ENCODE data around the gene TMEM221.

Gene TMEM221

GRCh38 chr19:17391371-17392151, 56.9 kb downstream of the TMEM221 start:
- H3K4me3 ChIP-seq (ENCODE audit: low read depth, low read length): peak overlapping the region; percentile 46
- no peak for TF ChIP-seq CTCF (IDR thresholded peaks at IDR 0.05; ENCODE audit: low read depth, low read length)

GRCh38 chr19:17390665-17391370, 57.6 kb downstream of the TMEM221 start:
- peak overlapping the region; percentile 58 for H3K4me3 ChIP-seq (ENCODE audit: low read depth, low read length)
- TF ChIP-seq CTCF (IDR thresholded peaks at IDR 0.05; ENCODE audit: low read depth, low read length): peak; percentile 63

- peak overlapping the region; percentile 58 for H3K4me3 ChIP-seq (ENCODE audit: low read depth, low read length)
- TF ChIP-seq CTCF (IDR thresholded peaks at IDR 0.05; ENCODE audit: low read depth, low read length): no peak
Measured at GRCh38 chr19:17389957-17390664, 58.4 kb downstream of the TMEM221 start.

- no peak for TF ChIP-seq CTCF (IDR thresholded peaks at IDR 0.05; ENCODE audit: low read depth, low read length)
- no peak overlapping the region for H3K4me3 ChIP-seq (ENCODE audit: low read depth, low read length)
Measured at GRCh38 chr19:17389288-17389687, 59.2 kb downstream of the TMEM221 start.

- H3K4me3 ChIP-seq (ENCODE audit: low read depth, low read length): no peak overlapping the region
- TF ChIP-seq CTCF (IDR thresholded peaks at IDR 0.05; ENCODE audit: low read depth, low read length): peak; percentile 96
Measured at GRCh38 chr19:17385878-17386611, 62.4 kb downstream of the TMEM221 start.

All from WI38 (cell line).